Skin of body (tissue), 2 donors: ENCODE results near the gene RFC3. TPM values are rescaled to one million over a fixed set of nuclear protein-coding genes. Genes with fewer than 3 reads are reported as not detected.
"Not testable (repeated sequence)": the region's sequence is repeated elsewhere in the genome, so short reads cannot be mapped to it uniquely, and the experiment has no call there.

Experiments used
- DNase-seq: peaks from one replicate; lab custom pipeline; 2025; lab: John Stamatoyannopoulos, UW
- total RNA-seq: library from RNA; depleted of rRNA; stranded (reverse); fragments of >200 nt; gene quantifications from one replicate; pipeline ENCODE4 v1.2.3, GENCODE V29; 2014

RFC3 gene
- 14.6 TPM for total RNA-seq

DNA sequence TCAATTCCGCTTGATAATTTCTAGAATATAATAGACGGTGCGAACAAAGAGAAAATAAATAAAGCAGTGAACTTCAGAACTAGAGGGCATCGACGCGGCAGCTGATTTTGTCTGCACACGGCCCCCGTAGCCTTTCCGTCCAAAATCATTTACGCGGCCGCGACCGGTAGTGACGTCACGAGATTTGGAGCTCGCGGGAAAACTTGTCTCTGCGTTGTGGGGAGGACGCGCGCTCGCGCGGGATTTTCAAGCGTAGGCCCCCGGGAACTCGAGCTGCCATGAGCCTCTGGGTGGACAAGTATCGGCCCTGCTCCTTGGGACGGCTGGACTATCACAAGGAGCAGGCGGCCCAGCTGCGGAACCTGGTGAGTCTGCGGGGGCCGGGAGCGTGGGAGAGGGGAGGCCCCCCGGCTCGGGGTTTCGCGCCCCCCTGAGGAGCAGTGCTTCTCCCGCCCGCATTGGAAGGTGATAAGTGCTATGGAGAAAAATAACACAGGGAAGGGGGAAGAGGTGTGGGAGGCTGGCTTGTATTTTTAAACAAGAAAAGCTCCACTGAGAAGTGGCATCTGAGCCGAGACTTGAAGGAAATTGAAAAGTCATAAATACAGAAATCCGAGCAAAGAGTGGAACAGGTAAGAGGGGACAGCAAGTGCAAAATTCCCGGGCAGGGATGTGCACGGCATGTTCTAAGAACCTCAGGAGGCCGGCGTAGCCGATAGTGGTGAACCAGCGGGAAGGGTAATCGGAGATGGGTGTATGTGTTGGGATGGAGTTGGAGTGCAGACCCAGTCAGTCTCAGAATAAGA lies at the start of gene RFC3:
Gene RFC3 (plus strand): TSS at position 249 of the 806 bp plus-strand sequence. CDS start 30 bp downstream, at position 279.
- peak; percentile 96 for DNase-seq

DNA sequence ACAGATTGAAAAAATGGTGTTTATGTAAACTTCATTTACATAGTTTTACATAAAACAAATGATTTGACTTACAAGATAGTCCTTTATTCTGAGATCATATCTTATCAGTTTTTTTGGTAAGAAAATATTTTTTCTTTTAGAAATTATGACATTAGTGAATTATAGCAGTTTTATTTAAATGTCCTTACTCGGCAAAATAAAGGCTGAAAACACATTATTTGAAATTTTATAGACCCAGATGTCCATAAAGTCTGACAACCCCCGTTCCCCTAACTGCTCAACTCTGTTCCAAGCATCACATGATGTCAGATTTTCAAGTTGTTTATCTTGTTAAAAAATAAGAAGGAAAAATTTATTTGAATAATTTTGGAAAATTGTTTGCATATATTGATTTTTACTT lies 46.7 kb upstream of the RFC3 start:
- DNase-seq, result no peak

DNA sequence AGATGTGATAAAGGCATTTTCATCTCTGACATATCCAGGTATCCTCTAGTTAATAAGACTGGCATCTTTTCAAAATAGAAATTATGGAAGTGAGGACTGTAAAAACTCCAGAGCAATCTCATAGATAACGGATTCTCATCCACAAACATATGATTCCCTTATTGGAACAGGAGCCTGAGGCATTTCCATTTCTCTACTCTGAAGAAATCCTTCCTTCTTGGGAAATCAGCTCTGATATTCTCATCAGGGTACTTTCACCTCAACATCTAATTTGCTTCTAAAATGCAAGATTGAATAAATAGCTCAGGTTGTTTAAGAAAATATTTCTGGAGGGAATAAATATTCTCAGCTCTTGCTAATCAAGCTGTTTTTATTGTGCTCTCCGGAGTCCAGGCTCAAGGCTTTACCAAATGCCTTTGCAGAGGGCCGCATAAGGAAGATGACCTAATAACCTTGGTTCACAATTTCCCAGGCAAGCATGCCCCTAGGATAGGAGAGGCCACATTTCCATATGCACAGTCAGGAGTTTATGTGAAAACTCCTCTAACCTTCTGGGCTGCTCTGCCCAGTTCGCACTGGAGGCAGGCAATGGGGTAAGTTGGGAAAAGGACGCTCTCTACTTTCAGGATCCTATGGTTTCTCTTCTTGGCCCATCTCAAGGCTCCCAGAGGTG lies 44.0 kb upstream of the RFC3 start:
- DNase-seq, result no peak

GRCh38 chr13:33775339-33776108 lies 42.4 kb upstream of the RFC3 start:
- DNase-seq, result no peak

DNA sequence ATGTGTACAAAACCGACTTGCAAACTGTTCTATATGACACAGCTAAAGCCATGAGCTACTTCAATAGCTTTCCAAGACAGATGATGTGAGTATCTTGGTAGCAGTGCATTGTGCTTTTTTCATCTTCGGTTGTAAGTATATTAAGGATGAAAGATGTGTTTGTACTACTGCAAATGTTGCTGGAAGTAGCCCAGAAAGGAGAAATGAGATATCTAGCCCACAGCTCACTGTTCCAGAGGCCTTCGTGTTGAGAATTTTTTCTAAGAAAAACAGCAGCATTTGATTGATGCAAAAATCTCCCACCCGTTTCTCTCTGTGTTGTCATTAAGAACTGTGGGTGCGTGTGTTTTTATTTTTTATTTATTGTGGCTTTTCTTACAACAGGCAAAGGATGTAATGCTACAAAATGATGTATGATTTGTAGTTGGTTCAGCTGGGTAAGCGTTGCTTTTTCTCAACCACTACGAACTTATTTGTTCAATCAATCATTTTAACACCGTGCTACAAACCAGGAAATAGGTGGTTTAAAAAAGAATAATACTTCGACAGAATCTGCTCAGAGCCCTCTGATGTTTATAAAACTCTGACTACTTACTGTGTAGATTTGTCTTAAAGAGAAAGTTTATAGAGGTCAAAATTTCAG lies 41.6 kb upstream of the RFC3 start:
- DNase-seq, result no peak

DNA sequence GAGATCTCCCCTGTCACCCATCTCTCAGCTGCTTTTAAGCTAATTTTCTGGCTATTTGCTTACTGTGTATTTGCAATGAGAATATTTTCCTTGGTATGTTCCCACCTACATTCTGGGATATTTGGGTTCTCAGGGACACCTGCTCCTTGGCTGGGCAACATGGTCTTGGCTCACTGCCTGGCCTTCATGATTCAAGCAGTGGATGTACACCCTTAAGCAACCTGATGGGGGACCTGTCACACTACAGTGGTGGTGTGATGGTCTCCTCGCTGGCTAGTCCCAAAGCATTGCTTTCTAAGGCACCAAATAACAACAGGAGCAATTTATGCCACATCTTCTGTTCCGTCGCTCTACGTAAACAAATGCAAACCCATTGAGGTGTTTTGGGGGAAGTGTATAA lies 35.3 kb upstream of the RFC3 start:
- no peak for DNase-seq

DNA sequence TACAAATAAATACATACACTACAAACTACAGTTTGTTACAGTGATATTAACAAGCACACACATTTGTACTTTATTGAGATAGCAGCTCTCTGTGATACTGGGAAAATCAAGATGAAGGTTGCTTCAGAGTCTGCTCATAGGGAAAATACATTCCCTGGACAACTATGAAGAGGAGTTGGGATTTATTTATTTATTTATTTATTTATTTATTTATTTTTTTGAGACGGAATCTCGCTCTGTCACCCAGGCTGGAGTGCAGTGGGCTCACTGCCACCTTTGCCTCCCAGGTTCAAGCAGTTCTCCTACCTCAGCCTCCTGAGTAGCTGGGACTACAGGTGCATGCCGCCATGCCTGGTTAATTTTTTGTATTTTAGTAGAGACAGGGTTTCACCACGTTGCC lies 34.7 kb upstream of the RFC3 start:
- not testable (repeated sequence) for DNase-seq

DNA sequence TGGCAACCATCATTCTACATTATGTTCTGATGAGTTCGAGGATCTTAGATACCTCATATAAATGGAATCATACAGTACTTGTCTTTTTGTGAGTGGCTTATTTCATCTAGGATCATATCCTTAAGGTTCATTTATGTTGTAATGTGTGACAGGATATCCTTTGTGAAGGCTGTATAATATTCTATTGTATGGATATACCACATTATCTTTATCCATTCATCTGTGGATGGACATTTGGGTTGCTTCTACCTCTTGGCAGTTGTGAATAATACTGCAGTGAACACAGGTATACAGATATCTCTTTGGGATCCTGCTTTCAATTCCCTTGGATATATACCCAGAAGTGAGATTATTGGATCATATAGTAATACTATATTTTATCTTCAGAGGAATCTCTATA lies 33.2 kb upstream of the RFC3 start:
- DNase-seq, result no peak

DNA sequence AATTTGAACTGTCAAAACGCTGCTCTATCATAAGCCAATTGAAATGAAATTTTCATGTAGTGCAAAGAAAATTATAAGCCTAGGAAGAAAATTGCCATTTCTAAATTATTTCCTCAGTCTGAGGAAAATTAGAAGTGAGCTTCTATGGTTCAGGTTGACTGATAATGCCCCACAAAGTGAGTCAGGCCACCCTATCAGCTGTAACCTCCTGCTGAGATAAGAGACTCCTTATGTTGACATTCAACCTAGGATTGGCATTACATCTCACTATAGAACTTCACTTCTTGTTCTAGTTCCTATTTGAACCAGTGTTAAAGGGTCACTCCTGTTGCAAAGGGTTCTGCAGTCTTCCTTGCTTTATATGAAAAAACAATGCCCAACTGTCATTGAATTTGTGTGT lies 32.6 kb upstream of the RFC3 start:
- no peak for DNase-seq

DNA sequence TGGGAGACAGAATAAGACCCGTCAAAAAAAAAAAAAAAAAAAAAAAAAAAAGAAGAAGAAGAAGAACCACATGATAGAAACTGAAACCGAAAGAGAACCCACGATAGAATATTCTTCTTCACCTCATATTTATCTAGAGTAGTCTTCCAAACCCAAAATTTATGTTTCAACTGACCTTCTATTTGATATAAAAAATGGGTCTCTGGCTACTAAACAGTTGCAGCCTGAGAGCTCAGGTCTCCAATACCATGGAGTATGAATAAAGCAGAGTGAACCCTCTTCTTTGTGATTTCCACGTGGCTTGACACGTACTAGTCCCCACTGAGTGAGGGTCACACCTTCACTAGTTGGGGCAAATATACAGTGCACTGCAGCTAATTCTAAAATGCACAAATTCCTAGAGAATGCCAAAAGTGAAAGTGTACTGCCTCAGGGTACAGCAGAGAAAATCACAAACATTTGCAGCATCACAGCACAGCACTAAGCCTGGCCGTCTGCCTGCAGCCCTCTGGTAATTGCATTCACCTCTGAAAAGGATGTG lies 30.8 kb upstream of the RFC3 start:
- DNase-seq, result no peak

GRCh38 chr13:33789066-33789606 lies 28.8 kb upstream of the RFC3 start:
- DNase-seq, result no peak

DNA sequence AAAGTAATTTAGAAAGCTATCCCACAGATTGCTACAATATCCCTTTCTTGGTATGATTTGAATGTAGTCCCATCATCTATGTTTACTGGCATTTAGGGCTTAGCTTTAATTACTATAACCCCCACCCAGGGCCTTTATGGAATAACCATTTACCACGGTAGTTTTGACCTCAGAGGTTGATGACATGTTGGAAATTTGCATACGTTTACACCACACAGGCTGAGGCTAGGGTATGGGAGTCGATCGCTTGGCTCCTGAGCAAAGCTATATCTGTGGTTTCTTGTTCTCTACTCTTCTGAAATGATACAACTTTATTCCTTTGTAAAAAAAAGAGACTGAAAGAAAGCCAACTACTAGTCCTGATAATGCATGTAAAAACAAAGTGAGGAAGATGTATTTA lies 28.2 kb upstream of the RFC3 start:
- no peak for DNase-seq

GRCh38 chr13:33793726-33794125 lies 24.2 kb upstream of the RFC3 start:
- peak; percentile 11 for DNase-seq

DNA sequence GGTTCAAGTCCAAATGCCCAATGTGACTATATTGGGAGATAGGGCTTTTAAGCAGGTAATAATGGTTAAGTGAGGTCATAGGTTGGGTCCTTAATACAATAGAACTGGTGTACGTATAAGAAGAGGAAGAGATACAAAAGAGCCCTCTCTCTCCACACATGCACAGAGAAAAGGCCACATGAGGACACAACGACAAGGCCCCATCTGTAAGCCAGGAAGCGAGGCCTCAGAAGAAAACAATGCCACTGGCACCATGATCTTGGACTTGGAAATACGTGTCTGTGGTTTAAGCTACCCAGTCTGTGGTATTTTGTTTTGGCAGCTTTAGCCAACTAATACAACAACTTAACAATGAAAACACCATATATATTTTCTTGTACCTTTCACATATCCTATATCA lies 23.4 kb upstream of the RFC3 start:
- no peak for DNase-seq

DNA sequence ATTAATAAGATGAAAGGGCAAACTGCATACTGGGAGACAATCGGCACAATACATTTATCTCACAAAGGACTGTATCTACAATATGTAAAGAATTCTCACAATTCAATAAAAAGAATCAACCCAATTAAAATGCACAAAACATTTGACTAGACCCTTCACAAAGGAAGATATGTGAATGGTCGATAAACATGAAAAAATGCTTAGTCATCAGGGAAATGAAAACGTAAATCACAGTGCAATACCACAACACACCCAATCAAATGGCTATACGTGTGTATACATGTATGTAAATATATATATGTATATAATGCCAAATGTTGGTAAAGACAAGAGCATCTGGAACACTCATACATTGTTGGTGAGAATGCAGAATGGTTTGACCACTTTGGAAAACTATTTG lies 21.9 kb upstream of the RFC3 start:
- DNase-seq, result no peak

DNA sequence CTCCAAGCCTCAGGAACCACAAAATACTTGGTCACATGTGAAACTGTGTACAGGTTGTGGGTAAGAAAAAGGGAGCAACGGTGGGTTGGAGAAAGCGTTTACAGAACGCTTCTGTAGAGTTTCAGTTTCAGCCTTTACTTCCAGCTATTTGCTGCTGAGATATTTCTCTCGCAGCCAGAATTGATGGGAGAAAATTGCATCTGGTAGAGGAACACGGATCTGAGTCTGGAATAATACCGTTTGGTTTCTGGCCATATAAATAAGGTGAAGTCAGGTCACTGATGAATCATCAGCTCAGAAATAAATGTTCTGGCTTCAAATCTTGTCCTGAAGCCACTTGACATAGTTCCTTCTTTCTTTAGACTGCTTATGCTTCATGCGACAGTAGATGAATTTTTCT lies 20.3 kb upstream of the RFC3 start:
- no peak for DNase-seq

- DNase-seq, result no peak
Measured at GRCh38 chr13:33798023-33798422, 19.9 kb upstream of the RFC3 start.

GRCh38 chr13:33799950-33800592 lies 17.9 kb upstream of the RFC3 start:
- peak; percentile 62 for DNase-seq

- no peak for DNase-seq
Measured at GRCh38 chr13:33800646-33801186, 17.2 kb upstream of the RFC3 start.

GRCh38 chr13:33806470-33807248 lies 11.3 kb upstream of the RFC3 start:
- DNase-seq, result no peak
